SK-N-SH treated with all-trans-retinoic acid at 6 μM for 48 hours (cell line): ENCODE measurements around the gene SUCO.

Experiments used
- ARNTL ChIP-seq: fragments of 450-650 bp; formaldehyde crosslinking; IDR thresholded peaks from 2 replicates; pipeline ENCODE4 v1.5.0; 2020; ENCODE audit warnings: low read depth, mild to moderate bottlenecking, moderate library complexity, borderline replicate concordance
- RARB ChIP-seq: fragments of 250-450 bp; sonication (Bioruptor Pico); IDR thresholded peaks from 2 replicates; pipeline ENCODE4 v1.8.0; 2021; ENCODE audit warnings: mild to moderate bottlenecking, moderate library complexity
- ZC3H10 ChIP-seq: fragments of 250-450 bp; sonication (Bioruptor Pico); IDR thresholded peaks from 2 replicates; pipeline ENCODE4 v1.5.1; 2021; ENCODE audit warnings: mild to moderate bottlenecking, moderate library complexity
- ZFP3 ChIP-seq: fragments of 250-450 bp; sonication (Bioruptor Pico); IDR thresholded peaks from 2 replicates; pipeline ENCODE4 v1.5.0; 2020; ENCODE audit warnings: mild to moderate bottlenecking, moderate library complexity
- ZFP30 ChIP-seq: fragments of 450-650 bp; formaldehyde crosslinking; IDR thresholded peaks from 2 replicates; pipeline ENCODE4 v1.5.0; 2022; ENCODE audit warnings: mild to moderate bottlenecking, moderate library complexity
- ZNF565 ChIP-seq: fragments of 450-650 bp; formaldehyde crosslinking; conservative IDR thresholded peaks from 2 replicates; pipeline ENCODE4 v1.5.0; 2020; ENCODE audit warnings: low read depth, mild to moderate bottlenecking, moderate library complexity
- ZNF8 ChIP-seq: fragments of 450-650 bp; formaldehyde crosslinking; IDR thresholded peaks from 2 replicates; pipeline ENCODE4 v1.5.0; 2020; ENCODE audit warnings: mild to moderate bottlenecking, moderate library complexity
- TF ChIP-seq, protein P1 (sequence below): fragments of 250-450 bp; sonication (Bioruptor Pico); IDR thresholded peaks from 2 replicates; pipeline ENCODE4 v1.5.0; 2020; ENCODE audit warnings: mild to moderate bottlenecking, moderate library complexity
- TF ChIP-seq, protein P2 (sequence below): fragments of 250-450 bp; sonication (Bioruptor Pico); IDR thresholded peaks from 2 replicates; pipeline ENCODE4 v1.8.0; 2020; ENCODE audit warnings: mild to moderate bottlenecking, moderate library complexity, borderline replicate concordance
- TF ChIP-seq, protein P3 (sequence below): fragments of 250-450 bp; sonication (Bioruptor Pico); IDR thresholded peaks from 2 replicates; pipeline ENCODE4 v1.8.0; 2021; ENCODE audit warnings: low read depth, mild to moderate bottlenecking, moderate library complexity, borderline replicate concordance

DNA sequence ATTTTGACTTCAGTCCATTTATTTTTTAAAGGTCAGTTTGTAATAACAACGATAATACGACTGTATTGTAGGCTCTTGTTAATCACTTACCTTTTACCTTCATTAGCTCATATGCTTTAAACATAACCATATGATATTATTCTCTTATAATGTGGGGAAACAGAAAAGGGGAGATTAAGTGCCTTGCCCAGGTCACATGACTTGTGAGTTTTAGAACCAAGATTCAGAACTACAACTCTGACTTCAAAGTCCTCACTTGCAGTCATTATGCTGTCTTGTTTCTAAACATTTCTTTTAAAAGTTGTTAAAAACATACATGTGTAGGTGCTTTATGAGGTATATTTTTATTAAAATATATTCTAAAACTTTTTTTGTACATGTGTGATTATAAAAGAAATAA is 41.1 kb downstream of the SUCO start:
- no peak for TF ChIP-seq ZFP3 (CRISPR knock-in tag)
- TF ChIP-seq ZNF565 (CRISPR knock-in tag), result no peak
- TF ChIP-seq ARNTL (CRISPR knock-in tag), result no peak
- TF ChIP-seq ZFP30, result no peak
- TF ChIP-seq, protein P1, sequence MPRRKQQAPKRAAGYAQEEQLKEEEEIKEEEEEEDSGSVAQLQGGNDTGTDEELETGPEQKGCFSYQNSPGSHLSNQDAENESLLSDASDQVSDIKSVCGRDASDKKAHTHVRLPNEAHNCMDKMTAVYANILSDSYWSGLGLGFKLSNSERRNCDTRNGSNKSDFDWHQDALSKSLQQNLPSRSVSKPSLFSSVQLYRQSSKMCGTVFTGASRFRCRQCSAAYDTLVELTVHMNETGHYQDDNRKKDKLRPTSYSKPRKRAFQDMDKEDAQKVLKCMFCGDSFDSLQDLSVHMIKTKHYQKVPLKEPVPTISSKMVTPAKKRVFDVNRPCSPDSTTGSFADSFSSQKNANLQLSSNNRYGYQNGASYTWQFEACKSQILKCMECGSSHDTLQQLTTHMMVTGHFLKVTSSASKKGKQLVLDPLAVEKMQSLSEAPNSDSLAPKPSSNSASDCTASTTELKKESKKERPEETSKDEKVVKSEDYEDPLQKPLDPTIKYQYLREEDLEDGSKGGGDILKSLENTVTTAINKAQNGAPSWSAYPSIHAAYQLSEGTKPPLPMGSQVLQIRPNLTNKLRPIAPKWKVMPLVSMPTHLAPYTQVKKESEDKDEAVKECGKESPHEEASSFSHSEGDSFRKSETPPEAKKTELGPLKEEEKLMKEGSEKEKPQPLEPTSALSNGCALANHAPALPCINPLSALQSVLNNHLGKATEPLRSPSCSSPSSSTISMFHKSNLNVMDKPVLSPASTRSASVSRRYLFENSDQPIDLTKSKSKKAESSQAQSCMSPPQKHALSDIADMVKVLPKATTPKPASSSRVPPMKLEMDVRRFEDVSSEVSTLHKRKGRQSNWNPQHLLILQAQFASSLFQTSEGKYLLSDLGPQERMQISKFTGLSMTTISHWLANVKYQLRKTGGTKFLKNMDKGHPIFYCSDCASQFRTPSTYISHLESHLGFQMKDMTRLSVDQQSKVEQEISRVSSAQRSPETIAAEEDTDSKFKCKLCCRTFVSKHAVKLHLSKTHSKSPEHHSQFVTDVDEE (CRISPR knock-in tag), result no peak
- no peak for TF ChIP-seq RARB (CRISPR knock-in tag)
- TF ChIP-seq, protein P2, sequence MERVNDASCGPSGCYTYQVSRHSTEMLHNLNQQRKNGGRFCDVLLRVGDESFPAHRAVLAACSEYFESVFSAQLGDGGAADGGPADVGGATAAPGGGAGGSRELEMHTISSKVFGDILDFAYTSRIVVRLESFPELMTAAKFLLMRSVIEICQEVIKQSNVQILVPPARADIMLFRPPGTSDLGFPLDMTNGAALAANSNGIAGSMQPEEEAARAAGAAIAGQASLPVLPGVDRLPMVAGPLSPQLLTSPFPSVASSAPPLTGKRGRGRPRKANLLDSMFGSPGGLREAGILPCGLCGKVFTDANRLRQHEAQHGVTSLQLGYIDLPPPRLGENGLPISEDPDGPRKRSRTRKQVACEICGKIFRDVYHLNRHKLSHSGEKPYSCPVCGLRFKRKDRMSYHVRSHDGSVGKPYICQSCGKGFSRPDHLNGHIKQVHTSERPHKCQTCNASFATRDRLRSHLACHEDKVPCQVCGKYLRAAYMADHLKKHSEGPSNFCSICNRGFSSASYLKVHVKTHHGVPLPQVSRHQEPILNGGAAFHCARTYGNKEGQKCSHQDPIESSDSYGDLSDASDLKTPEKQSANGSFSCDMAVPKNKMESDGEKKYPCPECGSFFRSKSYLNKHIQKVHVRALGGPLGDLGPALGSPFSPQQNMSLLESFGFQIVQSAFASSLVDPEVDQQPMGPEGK (CRISPR knock-in tag), result no peak
- no peak for TF ChIP-seq ZNF8
- TF ChIP-seq, protein P3, sequence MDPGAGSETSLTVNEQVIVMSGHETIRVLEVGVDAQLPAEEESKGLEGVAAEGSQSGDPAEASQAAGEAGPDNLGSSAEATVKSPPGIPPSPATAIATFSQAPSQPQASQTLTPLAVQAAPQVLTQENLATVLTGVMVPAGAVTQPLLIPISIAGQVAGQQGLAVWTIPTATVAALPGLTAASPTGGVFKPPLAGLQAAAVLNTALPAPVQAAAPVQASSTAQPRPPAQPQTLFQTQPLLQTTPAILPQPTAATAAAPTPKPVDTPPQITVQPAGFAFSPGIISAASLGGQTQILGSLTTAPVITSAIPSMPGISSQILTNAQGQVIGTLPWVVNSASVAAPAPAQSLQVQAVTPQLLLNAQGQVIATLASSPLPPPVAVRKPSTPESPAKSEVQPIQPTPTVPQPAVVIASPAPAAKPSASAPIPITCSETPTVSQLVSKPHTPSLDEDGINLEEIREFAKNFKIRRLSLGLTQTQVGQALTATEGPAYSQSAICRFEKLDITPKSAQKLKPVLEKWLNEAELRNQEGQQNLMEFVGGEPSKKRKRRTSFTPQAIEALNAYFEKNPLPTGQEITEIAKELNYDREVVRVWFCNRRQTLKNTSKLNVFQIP (CRISPR knock-in tag), result no peak
- no peak for TF ChIP-seq ZC3H10
